ENCODE data around the gene SLC25A36.

The SLC25A36 gene

GRCh38 chr3:140941434-140942220 is at the start of gene SLC25A36:
SLC25A36 (plus strand) TSS chr3:140941836; CDS start chr3:140942055, 219 bp downstream.
- DNase-seq: peak; percentile 86

GRCh38 chr3:140896997-140897396 is 44.6 kb upstream of the SLC25A36 start:
- no peak for DNase-seq

- peak; percentile 4 for DNase-seq
Measured at GRCh38 chr3:140898340-140899180, 43.1 kb upstream of the SLC25A36 start.

- DNase-seq: no peak
Measured at GRCh38 chr3:140899363-140899762, 42.3 kb upstream of the SLC25A36 start.

GRCh38 chr3:140902791-140903190 is 38.8 kb upstream of the SLC25A36 start:
- no peak for DNase-seq

GRCh38 chr3:140903196-140903595 is 38.4 kb upstream of the SLC25A36 start:
- DNase-seq: no peak

- no peak for DNase-seq
Measured at GRCh38 chr3:140904521-140904920, 37.1 kb upstream of the SLC25A36 start.

- DNase-seq: no peak
Measured at GRCh38 chr3:140905559-140905958, 36.1 kb upstream of the SLC25A36 start.

GRCh38 chr3:140906785-140907184 is 34.9 kb upstream of the SLC25A36 start:
- DNase-seq: no peak

GRCh38 chr3:140910860-140911259 is 30.8 kb upstream of the SLC25A36 start:
- DNase-seq: no peak

- no peak for DNase-seq
Measured at GRCh38 chr3:140911822-140912221, 29.8 kb upstream of the SLC25A36 start.

GRCh38 chr3:140913728-140914127 is 27.9 kb upstream of the SLC25A36 start:
- no peak for DNase-seq

GRCh38 chr3:140914384-140914945 is 27.2 kb upstream of the SLC25A36 start:
- DNase-seq: no peak

- no peak for DNase-seq
Measured at GRCh38 chr3:140916603-140917002, 25.0 kb upstream of the SLC25A36 start.

- no peak for DNase-seq
Measured at GRCh38 chr3:140917772-140918171, 23.9 kb upstream of the SLC25A36 start.

- no peak for DNase-seq
Measured at GRCh38 chr3:140920029-140920428, 21.6 kb upstream of the SLC25A36 start.

GRCh38 chr3:140922634-140923033 is 19.0 kb upstream of the SLC25A36 start:
- no peak for DNase-seq

- DNase-seq: no peak
Measured at GRCh38 chr3:140924097-140924873, 17.4 kb upstream of the SLC25A36 start.

- DNase-seq: no peak
Measured at GRCh38 chr3:140927279-140928069, 14.2 kb upstream of the SLC25A36 start.

GRCh38 chr3:140929446-140929845 is 12.2 kb upstream of the SLC25A36 start:
- no peak for DNase-seq

- no peak for DNase-seq
Measured at GRCh38 chr3:140931016-140931454, 10.6 kb upstream of the SLC25A36 start.

GRCh38 chr3:140931801-140932200 is 9.8 kb upstream of the SLC25A36 start:
- DNase-seq: no peak
